Neuron (in vitro differentiated cells): ENCODE data around the gene CST4.
"Not testable (repeated sequence)": the region's sequence is repeated elsewhere in the genome, so short reads cannot be mapped to it uniquely, and the experiment has no call there.

Experiments
- H2AFZ ChIP-seq: one replicate; pipeline ENCODE4 v1.6.1; 2013; ENCODE audit warnings: low read depth, mild to moderate bottlenecking, inconsistent platforms, low read length, moderate library complexity
- H3K27me3 ChIP-seq: one replicate; pipeline ENCODE4 v1.6.1; 2013; ENCODE audit warnings: low read length; ENCODE audit not compliant: insufficient read depth
- H3K36me3 ChIP-seq: one replicate; pipeline ENCODE4 v1.6.1; 2013; ENCODE audit warnings: low read length; ENCODE audit not compliant: insufficient read depth
- H3K4me1 ChIP-seq: one replicate; pipeline ENCODE4 v1.6.1; 2013; ENCODE audit warnings: low read length; ENCODE audit not compliant: insufficient read depth
- H3K4me3 ChIP-seq: 2 replicates; pipeline ENCODE4 v1.5.1; 2013; ENCODE audit warnings: mild to moderate bottlenecking, low read length, moderate library complexity
- H3K9me3 ChIP-seq: one replicate; pipeline ENCODE4 v1.6.1; 2013; ENCODE audit warnings: low read length

The CST4 gene

GRCh38 chr20:23664954-23665353 lies 23.9 kb downstream of the CST4 start:
- Histone ChIP-seq H3K4me1 (no peaks in the 10 kb centered on the region), H2AFZ (no peak overlapping the region), H3K27me3 (no peaks in the 10 kb centered on the region), H3K9me3 (no peaks in the 10 kb centered on the region), H3K4me3 (no peak overlapping the region), H3K36me3 (no peaks in the 10 kb centered on the region)

GRCh38 chr20:23664046-23664445 lies 24.8 kb downstream of the CST4 start:
- H3K4me1 ChIP-seq, H3K9me3 ChIP-seq, H2AFZ ChIP-seq, H3K27me3 ChIP-seq, H3K4me3 ChIP-seq, H3K36me3 ChIP-seq: not testable (repeated sequence)

- no peak overlapping the region for H3K4me3 ChIP-seq
- H2AFZ ChIP-seq: no peak overlapping the region
- no peaks in the 10 kb centered on the region for H3K27me3 ChIP-seq
- no peaks in the 10 kb centered on the region for H3K36me3 ChIP-seq
- no peaks in the 10 kb centered on the region for H3K4me1 ChIP-seq
- H3K9me3 ChIP-seq: no peaks in the 10 kb centered on the region
Measured at GRCh38 chr20:23663180-23663579, 25.7 kb downstream of the CST4 start.

- Histone ChIP-seq H3K4me3 (no peak overlapping the region), H2AFZ (no peak overlapping the region), H3K36me3 (no peaks in the 10 kb centered on the region), H3K9me3 (no peaks in the 10 kb centered on the region), H3K4me1 (no peaks in the 10 kb centered on the region), H3K27me3 (peaks cover under 1% of the 10 kb centered on the region)
Measured at GRCh38 chr20:23662276-23662870, 26.5 kb downstream of the CST4 start.

GRCh38 chr20:23661002-23661429 lies 27.8 kb downstream of the CST4 start:
- Histone ChIP-seq H3K4me1 (no peaks in the 10 kb centered on the region), H3K9me3 (no peaks in the 10 kb centered on the region), H3K4me3 (no peak overlapping the region), H3K27me3 (peaks cover 9% of the 10 kb centered on the region), H2AFZ (no peak overlapping the region), H3K36me3 (no peaks in the 10 kb centered on the region)

- H3K4me3 ChIP-seq: no peak overlapping the region
Measured at GRCh38 chr20:23659989-23660837, 28.6 kb downstream of the CST4 start.

GRCh38 chr20:23659610-23659988 lies 29.2 kb downstream of the CST4 start:
- not testable (repeated sequence) for H2AFZ ChIP-seq, H3K36me3 ChIP-seq, H3K4me1 ChIP-seq, H3K9me3 ChIP-seq, H3K4me3 ChIP-seq
- H3K27me3 ChIP-seq: peaks cover 20% of the 10 kb centered on the region

More at GRCh38 chr20:23659989-23660837, 28.6 kb downstream of the CST4 start:
- H3K9me3 ChIP-seq: no peaks in the 10 kb centered on the region
- peaks cover 16% of the 10 kb centered on the region for H3K27me3 ChIP-seq
- no peak overlapping the region for H2AFZ ChIP-seq
- no peaks in the 10 kb centered on the region for H3K4me1 ChIP-seq
- H3K36me3 ChIP-seq: no peaks in the 10 kb centered on the region

GRCh38 chr20:23658989-23659609 lies 29.7 kb downstream of the CST4 start:
- Histone ChIP-seq H3K9me3 (no peaks in the 10 kb centered on the region), H3K36me3 (no peaks in the 10 kb centered on the region), H3K4me1 (no peaks in the 10 kb centered on the region)

GRCh38 chr20:23658336-23658735 lies 30.5 kb downstream of the CST4 start:
- H2AFZ ChIP-seq: no peak overlapping the region
- H3K27me3 ChIP-seq: peaks cover 27% of the 10 kb centered on the region
- H3K36me3 ChIP-seq: no peaks in the 10 kb centered on the region
- no peaks in the 10 kb centered on the region for H3K9me3 ChIP-seq
- H3K4me1 ChIP-seq: no peaks in the 10 kb centered on the region
- no peak overlapping the region for H3K4me3 ChIP-seq

More at GRCh38 chr20:23658989-23659609, 29.7 kb downstream of the CST4 start:
- H2AFZ ChIP-seq: no peak overlapping the region
- peaks cover 25% of the 10 kb centered on the region for H3K27me3 ChIP-seq
- H3K4me3 ChIP-seq: no peak overlapping the region

- Histone ChIP-seq H2AFZ (no peak overlapping the region), H3K4me1 (no peaks in the 10 kb centered on the region), H3K4me3 (no peak overlapping the region), H3K9me3 (no peaks in the 10 kb centered on the region), H3K36me3 (no peaks in the 10 kb centered on the region), H3K27me3 (peaks cover 27% of the 10 kb centered on the region)
Measured at GRCh38 chr20:23657202-23657601, 31.6 kb downstream of the CST4 start.

- Histone ChIP-seq H2AFZ (no peak overlapping the region), H3K27me3 (peaks cover 27% of the 10 kb centered on the region), H3K4me1 (no peaks in the 10 kb centered on the region), H3K9me3 (no peaks in the 10 kb centered on the region), H3K36me3 (no peaks in the 10 kb centered on the region), H3K4me3 (no peak overlapping the region)
Measured at GRCh38 chr20:23656372-23656771, 32.5 kb downstream of the CST4 start.

GRCh38 chr20:23655491-23656211 lies 33.2 kb downstream of the CST4 start:
- H3K9me3 ChIP-seq: no peaks in the 10 kb centered on the region
- no peaks in the 10 kb centered on the region for H3K4me1 ChIP-seq
- H3K4me3 ChIP-seq: no peak overlapping the region
- no peak overlapping the region for H2AFZ ChIP-seq
- H3K36me3 ChIP-seq: no peaks in the 10 kb centered on the region
- peaks cover 27% of the 10 kb centered on the region for H3K27me3 ChIP-seq

GRCh38 chr20:23654717-23655116 lies 34.1 kb downstream of the CST4 start:
- Histone ChIP-seq H3K4me1 (no peaks in the 10 kb centered on the region), H3K27me3 (peaks cover 27% of the 10 kb centered on the region), H2AFZ (no peak overlapping the region), H3K36me3 (no peaks in the 10 kb centered on the region), H3K4me3 (no peak overlapping the region), H3K9me3 (no peaks in the 10 kb centered on the region)
